ENCODE measurements around the gene TMEM254.
"Not testable (repeated sequence)": the region's sequence is repeated elsewhere in the genome, so short reads cannot be mapped to it uniquely, and the experiment has no call there.

TMEM254 gene

GRCh38 chr10:80077869-80078447 is 507 bp upstream of the TMEM254 start:
- DNase-seq = no peak

- no peak for DNase-seq
These were observed 851 bp downstream of the TMEM254 start for GRCh38 chr10:80079312-80079719.

GRCh38 chr10:80081026-80081425 is 2.6 kb downstream of the TMEM254 start:
- no peak for DNase-seq

- DNase-seq = no peak
These were observed 3.6 kb downstream of the TMEM254 start for GRCh38 chr10:80081801-80082750.

GRCh38 chr10:80090121-80090520 is 11.7 kb downstream of the TMEM254 start:
- no peak for DNase-seq

GRCh38 chr10:80094231-80094630 is 15.8 kb downstream of the TMEM254 start:
- DNase-seq = no peak

- not testable (repeated sequence) for DNase-seq
These were observed 19.8 kb downstream of the TMEM254 start for GRCh38 chr10:80098272-80098671.

- DNase-seq = not testable (repeated sequence)
These were observed 20.8 kb downstream of the TMEM254 start for GRCh38 chr10:80099295-80099694.

- no peak for DNase-seq
These were observed 21.7 kb downstream of the TMEM254 start for GRCh38 chr10:80100116-80100515.

GRCh38 chr10:80100861-80101695 is 22.6 kb downstream of the TMEM254 start:
- no peak for DNase-seq

GRCh38 chr10:80104066-80104926 is 25.8 kb downstream of the TMEM254 start:
- no peak for DNase-seq

- no peak for DNase-seq
These were observed 30.2 kb downstream of the TMEM254 start for GRCh38 chr10:80108576-80109239.

- DNase-seq = no peak
These were observed 32.5 kb downstream of the TMEM254 start for GRCh38 chr10:80110986-80111385.

GRCh38 chr10:80118669-80119068 is 40.2 kb downstream of the TMEM254 start:
- DNase-seq = no peak

GRCh38 chr10:80122110-80122710 is 43.7 kb downstream of the TMEM254 start:
- no peak for DNase-seq

GRCh38 chr10:80122746-80123145 is 44.3 kb downstream of the TMEM254 start:
- DNase-seq = no peak

GRCh38 chr10:80126876-80127275 is 48.4 kb downstream of the TMEM254 start:
- DNase-seq = no peak

- no peak for DNase-seq
These were observed 53.0 kb downstream of the TMEM254 start for GRCh38 chr10:80131499-80131901.

- no peak for DNase-seq
These were observed 54.1 kb downstream of the TMEM254 start, which contains the start of gene PLAC9 for GRCh38 chr10:80132299-80133139. Gene PLAC9 (plus strand): TSS chr10:80132730. CDS start chr10:80132763, 33 bp downstream.

GRCh38 chr10:80133206-80133605 is 54.7 kb downstream of the TMEM254 start:
- no peak for DNase-seq
